Skeletal muscle satellite cell (primary cell): ENCODE measurements around the gene AQP12A.
"Not testable (repeated sequence)": the region's sequence is repeated elsewhere in the genome, so short reads cannot be mapped to it uniquely, and the experiment has no call there.

Experiments
- H3K27me3 ChIP-seq: 2 replicates; pipeline ENCODE4 v1.7.0; 2013; ENCODE audit warnings: low read length; ENCODE audit not compliant: control insufficient read depth, insufficient read depth
- H3K36me3 ChIP-seq: 2 replicates; pipeline ENCODE4 v1.7.0; 2013; ENCODE audit warnings: mild to moderate bottlenecking, control low read depth, low read length; ENCODE audit not compliant: insufficient read depth
- H3K4me1 ChIP-seq: 2 replicates; pipeline ENCODE4 v1.7.0; 2013; ENCODE audit warnings: low read length; ENCODE audit not compliant: control insufficient read depth, insufficient read depth
- H3K4me2 ChIP-seq: 2 replicates; pipeline ENCODE4 v1.7.0; 2013; ENCODE audit warnings: mild to moderate bottlenecking, low read length
- H3K4me3 ChIP-seq: 2 replicates; pipeline ENCODE4 v1.7.0; 2013; ENCODE audit warnings: low read length
- H3K9ac ChIP-seq: 2 replicates; pipeline ENCODE4 v1.7.0; 2013; ENCODE audit warnings: mild to moderate bottlenecking, low read depth, low read length, moderate library complexity
- H3K9me3 ChIP-seq: replicated peaks from 2 replicates; pipeline ENCODE4 v1.7.0; 2013; ENCODE audit warnings: mild to moderate bottlenecking, control low read depth, low read length

Gene AQP12A

GRCh38 chr2:240682431-240683224, 9.0 kb upstream of the AQP12A start, which contains the start of gene AQP12B:
Gene AQP12B, minus strand, starts transcription at chr2:240682885. Its CDS starts 48 bp downstream, at chr2:240682837.
- not testable (repeated sequence) for H3K4me3 ChIP-seq, H3K36me3 ChIP-seq, H3K4me1 ChIP-seq, H3K9ac ChIP-seq, H3K9me3 ChIP-seq, H3K4me2 ChIP-seq
- H3K27me3 ChIP-seq: peaks cover 24% of the 10 kb centered on the region

DNA sequence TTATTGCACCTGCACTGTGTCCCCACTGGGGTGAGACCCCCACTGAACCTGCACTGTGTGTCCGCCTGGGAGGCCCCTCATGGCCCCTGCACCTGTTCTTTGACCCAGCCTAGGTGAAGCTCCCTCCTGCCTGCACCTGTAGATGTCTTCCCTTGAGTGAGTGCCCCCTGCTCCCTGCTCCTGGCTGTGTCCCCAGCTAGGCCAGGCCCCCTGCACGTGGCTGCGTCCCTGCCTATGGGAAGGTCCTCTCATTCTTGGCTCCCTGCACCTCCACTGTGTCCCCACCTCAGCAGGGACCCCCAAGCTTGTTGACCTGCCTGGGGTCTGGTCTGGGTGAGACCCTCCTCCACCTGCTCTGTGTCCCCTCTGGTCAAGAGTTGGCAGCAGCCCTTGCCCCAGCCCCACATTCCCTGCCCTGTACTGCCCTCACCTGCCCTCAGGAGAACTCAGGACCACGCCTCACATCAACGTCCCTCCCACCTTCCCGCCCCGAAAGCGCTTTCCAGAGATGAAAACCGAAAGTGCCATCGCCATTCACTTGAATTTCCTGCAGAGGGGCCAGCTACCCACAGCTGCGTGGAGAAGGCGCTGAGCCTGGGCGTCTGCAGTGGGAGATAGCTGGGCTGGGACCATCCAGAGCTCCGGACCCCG, 8.2 kb upstream of the AQP12A start:
- not testable (repeated sequence) for H3K36me3 ChIP-seq, H3K4me3 ChIP-seq

DNA sequence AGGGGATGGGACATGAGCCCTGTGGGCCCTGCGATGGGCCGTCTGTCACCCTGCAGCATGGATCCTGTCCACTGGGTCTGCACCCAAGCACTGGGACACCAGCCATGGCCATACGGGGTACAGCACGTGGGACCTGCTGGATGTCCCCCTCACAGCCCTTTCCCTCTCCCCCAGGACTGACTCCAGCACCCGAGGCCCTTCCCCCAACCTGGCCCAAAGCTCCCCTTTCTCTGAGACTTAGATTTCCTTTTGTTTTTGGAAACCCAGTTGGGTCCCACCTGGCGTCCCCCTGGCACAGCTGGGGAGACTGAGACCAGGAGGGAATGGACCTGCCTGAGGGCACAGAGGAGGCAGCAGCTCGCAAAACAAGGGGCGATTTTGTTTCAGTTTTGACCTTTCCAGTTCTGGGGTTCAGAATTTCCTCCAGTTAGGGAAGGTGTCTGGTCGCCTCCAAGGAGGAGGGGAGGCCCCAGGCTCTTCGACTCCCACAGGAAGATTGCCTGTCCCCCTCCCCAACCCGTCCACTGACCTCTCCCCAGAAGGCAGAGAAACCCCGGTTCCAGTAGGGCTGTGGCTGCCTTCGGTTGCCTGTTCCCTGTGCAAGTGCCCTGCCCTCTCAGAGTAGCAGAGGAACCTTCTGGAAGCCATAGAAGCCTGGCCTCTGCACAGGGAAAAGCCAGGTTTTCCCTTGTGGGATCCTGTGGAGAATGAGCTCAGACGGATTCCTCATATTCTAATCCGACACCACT, 7.5 kb upstream of the AQP12A start:
- not testable (repeated sequence) for H3K4me1 ChIP-seq, H3K4me3 ChIP-seq, H3K4me2 ChIP-seq, H3K9me3 ChIP-seq, H3K9ac ChIP-seq, H3K36me3 ChIP-seq
- peaks cover 24% of the 10 kb centered on the region for H3K27me3 ChIP-seq

More for the DNA sequence above, 8.2 kb upstream of the AQP12A start:
- peaks cover 24% of the 10 kb centered on the region for H3K27me3 ChIP-seq
- not testable (repeated sequence) for H3K9ac ChIP-seq, H3K9me3 ChIP-seq, H3K4me1 ChIP-seq, H3K4me2 ChIP-seq

DNA sequence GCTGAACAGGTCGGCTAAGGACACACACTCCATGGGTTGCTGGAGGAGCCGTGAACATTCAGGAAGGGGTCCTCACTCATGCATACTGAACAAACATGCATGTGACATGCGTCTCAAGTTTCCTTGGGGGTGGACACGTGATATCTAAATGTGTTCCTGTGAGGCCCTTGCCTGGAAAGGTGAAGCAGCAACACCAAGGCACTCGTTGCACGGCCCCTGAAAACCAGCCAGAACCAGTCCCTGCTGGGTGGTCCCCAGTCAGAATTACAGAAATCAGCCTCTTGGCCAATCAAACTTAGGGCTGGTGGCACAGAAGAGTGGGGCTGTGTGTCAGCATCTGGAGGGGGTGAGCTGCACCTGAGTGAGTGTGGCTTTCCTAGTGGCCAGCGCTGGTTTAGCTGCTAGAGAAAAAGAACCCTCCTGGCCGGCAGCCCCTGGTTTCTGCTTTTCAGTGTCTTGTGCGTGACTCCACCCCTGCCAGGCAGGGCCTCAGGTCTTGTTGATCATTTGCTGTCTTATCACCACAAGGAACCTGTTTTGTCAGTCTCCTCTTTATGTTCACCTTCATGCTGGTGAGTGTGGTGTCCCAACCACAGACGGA, 5.8 kb upstream of the AQP12A start:
- Histone ChIP-seq H3K4me1 (no peaks in the 10 kb centered on the region), H3K36me3 (no peaks in the 10 kb centered on the region), H3K9ac (no peak overlapping the region), H3K4me2 (no peak overlapping the region), H3K27me3 (peaks cover 24% of the 10 kb centered on the region), H3K9me3 (no peaks in the 10 kb centered on the region), H3K4me3 (no peak overlapping the region)

DNA sequence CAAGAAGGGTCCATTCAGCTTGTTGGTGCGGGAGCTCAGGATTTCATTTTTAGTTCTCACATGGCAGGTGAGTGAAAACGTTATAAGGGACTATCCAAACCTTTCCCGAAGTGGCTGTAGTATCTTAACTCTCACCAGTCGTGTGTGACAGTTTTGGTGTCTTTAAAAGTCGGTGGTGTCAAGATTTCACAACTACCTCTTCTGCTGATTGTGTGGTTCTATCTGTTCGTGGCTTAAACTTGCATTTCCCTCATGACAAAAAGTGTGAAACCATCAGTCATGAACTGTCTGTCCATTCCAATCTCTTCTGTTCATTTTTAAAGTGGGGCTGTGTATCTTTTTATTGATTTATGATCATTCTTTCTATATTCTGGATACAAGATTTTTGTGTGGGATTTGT, 5.2 kb upstream of the AQP12A start:
- H3K36me3 ChIP-seq: no peaks in the 10 kb centered on the region
- H3K27me3 ChIP-seq: peaks cover 24% of the 10 kb centered on the region
- no peak overlapping the region for H3K4me2 ChIP-seq

GRCh38 chr2:240687045-240687740, 4.5 kb upstream of the AQP12A start:
- H3K4me2 ChIP-seq: no peak overlapping the region
- H3K27me3 ChIP-seq: peaks cover 24% of the 10 kb centered on the region
- no peaks in the 10 kb centered on the region for H3K36me3 ChIP-seq
- H3K4me1 ChIP-seq: no peaks in the 10 kb centered on the region
- no peaks in the 10 kb centered on the region for H3K9me3 ChIP-seq
- H3K4me3 ChIP-seq: no peak overlapping the region
- H3K9ac ChIP-seq: no peak overlapping the region

More for the DNA sequence above, 5.2 kb upstream of the AQP12A start:
- no peaks in the 10 kb centered on the region for H3K4me1 ChIP-seq
- no peak overlapping the region for H3K9ac ChIP-seq
- H3K4me3 ChIP-seq: no peak overlapping the region
- H3K9me3 ChIP-seq: no peaks in the 10 kb centered on the region

- Histone ChIP-seq H3K9me3 (no peaks in the 10 kb centered on the region), H3K27me3 (peaks cover 24% of the 10 kb centered on the region), H3K4me2 (no peak overlapping the region), H3K4me1 (no peaks in the 10 kb centered on the region), H3K9ac (no peak overlapping the region), H3K36me3 (no peaks in the 10 kb centered on the region), H3K4me3 (no peak overlapping the region)
Observed at GRCh38 chr2:240687741-240688552, 3.7 kb upstream of the AQP12A start.

- Histone ChIP-seq H3K36me3 (no peaks in the 10 kb centered on the region), H3K9ac (no peak overlapping the region), H3K4me1 (no peaks in the 10 kb centered on the region), H3K27me3 (peaks cover 24% of the 10 kb centered on the region), H3K4me2 (no peak overlapping the region), H3K9me3 (no peaks in the 10 kb centered on the region), H3K4me3 (no peak overlapping the region)
Observed at GRCh38 chr2:240688553-240688919, 3.1 kb upstream of the AQP12A start.

DNA sequence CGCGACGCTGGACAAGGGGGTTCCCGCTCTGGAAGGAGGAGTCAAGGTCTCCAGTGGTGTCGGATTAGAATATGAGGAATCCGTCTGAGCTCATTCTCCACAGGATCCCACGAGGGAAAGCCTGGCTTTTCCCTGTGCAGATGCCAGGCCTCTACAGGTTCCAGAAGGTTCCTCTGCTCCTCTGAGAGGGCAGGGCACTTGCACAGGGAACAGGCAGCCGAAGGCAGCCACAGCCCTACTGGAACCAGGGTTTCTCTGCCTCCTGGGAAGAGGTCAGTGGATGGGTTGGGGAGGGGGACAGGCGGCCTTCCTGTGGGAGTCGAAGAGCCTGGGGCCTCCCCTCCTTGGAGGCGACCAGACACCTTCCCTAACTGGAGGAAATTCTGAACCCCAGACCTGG, 1.7 kb upstream of the AQP12A start:
- Histone ChIP-seq H3K9ac (no peak overlapping the region), H3K4me2 (no peak overlapping the region), H3K4me1 (no peaks in the 10 kb centered on the region), H3K4me3 (no peak overlapping the region), H3K36me3 (no peaks in the 10 kb centered on the region), H3K9me3 (no peaks in the 10 kb centered on the region), H3K27me3 (peaks cover 21% of the 10 kb centered on the region)

GRCh38 chr2:240690421-240691074, 1.1 kb upstream of the AQP12A start:
- H3K9ac ChIP-seq, H3K4me3 ChIP-seq, H3K4me2 ChIP-seq, H3K36me3 ChIP-seq, H3K4me1 ChIP-seq, H3K9me3 ChIP-seq: not testable (repeated sequence)
- H3K27me3 ChIP-seq: peaks cover 18% of the 10 kb centered on the region
